HG02763 (cell line): ENCODE measurements around the gene MYL4.
"Not testable (repeated sequence)": the region's sequence is repeated elsewhere in the genome, so short reads cannot be mapped to it uniquely, and the experiment has no call there.

Experiments
- ATAC-seq: cut with Tn5 transposase; IDR thresholded peaks from one replicate; pipeline ENCODE4 v1.9.1; 2021; ENCODE audit warnings: mild to moderate bottlenecking, moderate library complexity; ENCODE audit not compliant: unreplicated experiment

Gene MYL4

GRCh38 chr17:47239967-47240651 is 31.0 kb downstream of the MYL4 start:
- ATAC-seq, result no peak

GRCh38 chr17:47240806-47241205 is 31.7 kb downstream of the MYL4 start:
- no peak for ATAC-seq

GRCh38 chr17:47242648-47243047 is 33.5 kb downstream of the MYL4 start:
- ATAC-seq, result no peak

- no peak for ATAC-seq
Observed at GRCh38 chr17:47243737-47244598, 34.8 kb downstream of the MYL4 start.

GRCh38 chr17:47244697-47245096 is 35.5 kb downstream of the MYL4 start:
- ATAC-seq, result no peak

GRCh38 chr17:47246120-47246519 is 37.0 kb downstream of the MYL4 start:
- ATAC-seq, result no peak

GRCh38 chr17:47250855-47251254 is 41.7 kb downstream of the MYL4 start:
- ATAC-seq, result no peak

- no peak for ATAC-seq
Observed at GRCh38 chr17:47251421-47251940, 42.3 kb downstream of the MYL4 start.

GRCh38 chr17:47252209-47252608 is 43.1 kb downstream of the MYL4 start:
- no peak for ATAC-seq

- ATAC-seq, result no peak
Observed at GRCh38 chr17:47252766-47253512, 43.8 kb downstream of the MYL4 start.

- ATAC-seq, result no peak
Observed at GRCh38 chr17:47253541-47254402, 44.6 kb downstream of the MYL4 start, which contains the start of gene ITGB3. ITGB3 (plus strand) TSS chr17:47253827; CDS start chr17:47253862, 35 bp downstream.

- no peak for ATAC-seq
Observed at GRCh38 chr17:47254403-47254943, 45.3 kb downstream of the MYL4 start.

GRCh38 chr17:47257651-47258339 is 48.6 kb downstream of the MYL4 start:
- no peak for ATAC-seq

- ATAC-seq, result no peak
Observed at GRCh38 chr17:47262586-47262985, 53.4 kb downstream of the MYL4 start.

GRCh38 chr17:47264166-47264565 is 55.0 kb downstream of the MYL4 start:
- no peak for ATAC-seq

- ATAC-seq, result no peak
Observed at GRCh38 chr17:47265983-47266541, 56.9 kb downstream of the MYL4 start.

- ATAC-seq, result no peak
Observed at GRCh38 chr17:47266782-47267181, 57.6 kb downstream of the MYL4 start.

GRCh38 chr17:47267354-47267828 is 58.2 kb downstream of the MYL4 start:
- ATAC-seq, result no peak

- ATAC-seq, result not testable (repeated sequence)
Observed at GRCh38 chr17:47268964-47269363, 59.8 kb downstream of the MYL4 start.
